HS-5 (cell line): Measurements from ENCODE around the gene DCAKD.

Source experiments
- DNase-seq: peaks from one replicate; pipeline ENCODE4 v3.0.0-alpha.2; 2012; ENCODE audit warnings: low read depth

Gene DCAKD, protein sequence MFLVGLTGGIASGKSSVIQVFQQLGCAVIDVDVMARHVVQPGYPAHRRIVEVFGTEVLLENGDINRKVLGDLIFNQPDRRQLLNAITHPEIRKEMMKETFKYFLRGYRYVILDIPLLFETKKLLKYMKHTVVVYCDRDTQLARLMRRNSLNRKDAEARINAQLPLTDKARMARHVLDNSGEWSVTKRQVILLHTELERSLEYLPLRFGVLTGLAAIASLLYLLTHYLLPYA

DNA sequence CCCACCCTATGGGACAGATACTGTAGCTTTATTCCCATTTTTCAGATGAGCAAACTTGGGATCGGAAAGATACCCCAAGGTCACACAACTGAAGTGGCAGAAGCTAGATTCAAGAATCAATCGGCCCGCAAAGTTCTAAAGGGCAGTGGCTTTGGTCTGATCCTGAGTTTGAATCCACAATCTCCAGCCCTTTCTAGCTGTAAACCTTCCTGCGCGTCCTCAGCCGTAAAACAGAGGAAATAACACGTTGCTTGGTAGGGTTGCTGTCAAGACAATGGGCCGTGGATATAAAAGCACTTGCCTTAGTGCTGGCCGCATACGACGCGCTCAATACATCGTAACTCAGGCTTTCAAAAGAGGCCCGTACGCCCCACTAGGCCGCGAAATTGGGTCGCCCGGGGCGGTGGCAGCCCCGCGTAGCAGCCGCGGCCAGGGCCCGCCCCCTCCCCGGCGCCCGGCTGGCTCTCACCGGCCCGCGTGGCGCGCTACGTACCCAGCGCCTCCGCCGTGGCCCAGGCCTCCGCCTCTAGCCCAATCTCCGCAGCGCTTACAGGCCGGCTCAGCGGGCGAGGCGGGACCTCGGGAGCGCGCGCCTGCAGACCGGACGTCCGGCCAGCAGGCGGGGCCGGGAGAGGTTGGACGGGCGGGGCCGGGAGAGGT, at the start of gene DCAKD:
Gene DCAKD, minus strand, starts transcription at position 573 of the 660 bp plus-strand sequence. CDS start 16,747 bp downstream, outside the sequence.
- DNase-seq = peak; percentile 54

DNA sequence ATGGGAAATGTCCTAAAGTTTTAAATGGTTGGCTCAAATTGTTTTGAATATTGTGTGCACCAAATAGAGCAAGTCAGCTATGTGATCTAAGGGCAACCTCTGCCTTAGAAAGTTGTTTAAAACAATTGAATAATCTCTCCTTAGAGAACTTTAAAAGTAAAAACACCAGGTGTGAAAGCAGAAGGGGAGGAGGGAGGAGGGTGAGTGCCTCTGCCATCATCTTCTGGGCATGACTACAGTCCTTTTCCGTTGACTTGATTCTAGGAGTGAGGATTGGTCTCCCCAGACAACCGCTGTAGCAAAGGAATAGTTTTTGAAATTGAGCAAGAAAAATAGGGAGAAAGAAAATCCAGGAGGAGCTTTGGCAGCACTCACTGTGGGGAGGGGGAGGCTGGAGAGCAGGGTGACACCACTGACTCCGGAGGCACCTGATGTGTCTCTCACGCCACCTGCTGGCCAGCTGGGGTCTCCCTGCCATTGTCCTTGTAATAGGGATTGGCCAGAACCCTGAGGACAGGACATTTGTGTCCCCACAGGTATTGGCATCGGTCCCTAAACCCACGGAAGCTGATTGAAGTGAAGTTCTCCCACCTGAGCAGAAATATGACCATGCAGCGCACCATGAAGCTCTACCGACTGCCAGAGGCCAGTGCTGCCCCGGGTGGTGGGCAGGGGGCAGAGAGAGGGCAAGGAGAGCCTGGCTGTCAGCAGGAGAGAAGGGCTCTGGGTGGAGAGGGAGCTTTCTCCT, 47.6 kb upstream of the DCAKD start:
- no peak for DNase-seq

DNA sequence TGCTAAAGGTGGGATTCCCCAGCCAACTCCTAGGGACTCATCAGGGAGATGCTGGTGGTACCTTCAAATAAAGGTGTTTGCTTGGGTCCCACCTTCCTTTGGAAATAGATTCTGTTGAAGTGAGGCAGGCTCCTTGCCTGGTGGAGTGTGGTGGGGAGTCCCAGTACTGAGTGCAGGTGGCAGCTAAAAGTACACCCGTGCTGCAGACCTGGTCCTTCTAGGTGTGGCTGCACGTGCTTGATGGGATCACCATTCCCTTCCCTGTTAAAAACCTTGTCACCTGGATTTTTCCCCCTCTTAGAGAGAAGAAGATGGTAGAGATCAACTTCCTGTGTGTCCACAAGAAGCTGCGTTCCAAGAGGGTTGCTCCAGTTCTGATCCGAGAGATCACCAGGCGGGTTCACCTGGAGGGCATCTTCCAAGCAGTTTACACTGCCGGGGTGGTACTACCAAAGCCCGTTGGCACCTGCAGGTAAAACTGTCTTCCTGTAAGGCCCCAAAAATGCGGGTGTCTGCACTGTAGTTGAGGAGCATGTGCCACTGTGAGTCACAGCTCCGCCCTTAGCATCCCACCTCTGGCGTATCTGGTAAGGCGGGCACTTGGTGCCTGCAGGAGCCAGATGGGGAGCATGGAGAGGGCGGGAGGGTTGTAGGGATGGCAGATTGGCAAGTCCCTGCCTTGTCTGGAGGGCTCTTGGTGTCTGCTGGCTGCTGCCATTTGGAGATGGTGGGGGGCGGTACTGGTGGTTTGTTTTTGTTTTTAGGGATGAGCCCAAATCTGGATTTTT, 46.8 kb upstream of the DCAKD start:
- DNase-seq = no peak

DNA sequence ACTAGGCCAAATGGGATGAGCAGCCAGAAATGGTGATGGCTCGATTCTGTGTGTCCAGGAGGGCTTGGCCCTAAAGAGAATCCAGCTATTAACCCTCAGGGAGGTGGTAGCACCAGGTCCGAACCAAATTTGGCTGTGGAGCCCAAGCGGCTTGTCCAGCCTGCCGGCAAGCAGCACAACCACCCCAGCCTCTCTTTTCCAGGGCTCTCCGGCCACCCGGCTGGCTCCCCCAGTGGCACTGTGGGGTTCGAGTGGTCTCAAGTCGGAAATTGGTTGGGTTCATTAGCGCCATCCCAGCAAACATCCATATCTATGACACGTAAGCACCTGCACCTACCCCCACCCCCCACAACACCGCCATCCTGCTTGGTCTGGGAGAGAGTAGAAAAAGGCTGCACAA, 45.5 kb upstream of the DCAKD start:
- DNase-seq = no peak

DNA sequence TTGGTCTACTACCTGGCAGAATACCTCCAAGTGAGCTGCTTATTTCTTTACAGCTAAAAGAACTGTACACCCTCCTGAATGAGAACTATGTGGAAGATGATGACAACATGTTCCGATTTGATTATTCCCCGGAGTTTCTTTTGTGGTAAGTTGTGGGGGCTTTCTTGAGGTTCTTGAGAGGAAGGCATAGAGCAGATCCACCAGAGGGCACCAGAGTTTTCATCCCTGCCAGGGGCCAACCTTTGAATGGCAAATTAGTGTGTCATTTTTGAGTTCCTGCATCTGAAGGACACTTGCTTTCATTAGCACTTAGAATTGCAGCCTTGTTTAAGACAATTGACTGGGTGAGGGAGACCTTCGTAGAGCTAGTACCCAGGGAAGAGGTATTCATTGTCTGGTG, 44.7 kb upstream of the DCAKD start:
- DNase-seq = no peak

DNA sequence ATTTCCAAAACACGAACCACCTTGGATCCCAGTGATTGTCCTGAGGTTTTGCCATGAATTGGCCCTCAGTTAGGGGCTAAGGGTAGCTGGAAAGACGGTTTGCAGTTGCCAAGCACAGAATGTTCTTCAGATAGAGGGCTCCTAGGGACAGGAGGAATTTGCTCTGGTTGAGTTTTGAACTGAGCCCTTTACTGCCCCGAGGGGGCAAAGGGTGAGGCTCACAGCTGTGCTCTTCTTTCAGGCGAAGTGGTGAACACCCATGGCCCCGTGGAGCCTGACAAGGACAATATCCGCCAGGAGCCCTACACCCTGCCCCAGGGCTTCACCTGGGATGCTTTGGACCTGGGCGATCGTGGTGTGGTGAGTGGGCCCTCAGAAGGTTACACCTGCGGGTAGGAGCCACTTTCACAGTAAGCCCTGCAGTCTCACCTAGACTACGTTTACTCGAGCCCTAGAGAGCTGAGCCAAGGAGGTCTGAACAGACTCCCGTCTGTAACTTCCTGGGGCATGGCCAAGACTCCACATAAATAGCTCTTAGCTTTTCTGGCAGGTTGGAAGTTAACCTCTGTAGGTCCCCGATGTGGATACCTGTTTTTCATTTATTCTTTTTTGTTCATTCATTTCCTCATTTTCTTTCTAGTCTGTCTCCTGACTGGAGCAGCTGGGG, 42.1 kb upstream of the DCAKD start:
- DNase-seq = no peak

DNA sequence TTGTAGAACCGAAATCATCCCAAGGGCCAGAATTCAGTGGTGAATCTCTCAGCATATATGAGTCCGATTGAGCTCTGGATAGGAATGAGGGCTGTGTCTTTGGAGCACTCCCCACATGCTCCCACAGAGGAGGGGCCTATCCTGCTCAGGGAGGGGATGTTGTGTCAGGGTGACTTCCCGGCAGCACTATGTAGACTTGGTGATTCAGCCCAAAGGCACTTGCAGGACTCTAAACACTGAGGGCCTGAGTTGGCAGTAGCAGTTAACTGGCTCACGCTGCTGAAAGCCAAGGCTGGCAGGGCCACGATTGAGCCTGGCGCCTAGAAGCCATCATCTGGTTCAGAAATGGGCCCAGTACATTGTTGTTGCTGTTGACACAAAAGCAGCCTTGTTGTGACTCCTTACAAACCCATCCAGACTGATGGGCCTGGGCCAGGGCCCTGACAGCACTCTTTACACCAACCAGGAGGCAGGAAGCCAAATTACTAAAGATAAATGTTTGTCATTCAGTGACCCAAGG, 41.5 kb upstream of the DCAKD start:
- peak; percentile 91 for DNase-seq

DNA sequence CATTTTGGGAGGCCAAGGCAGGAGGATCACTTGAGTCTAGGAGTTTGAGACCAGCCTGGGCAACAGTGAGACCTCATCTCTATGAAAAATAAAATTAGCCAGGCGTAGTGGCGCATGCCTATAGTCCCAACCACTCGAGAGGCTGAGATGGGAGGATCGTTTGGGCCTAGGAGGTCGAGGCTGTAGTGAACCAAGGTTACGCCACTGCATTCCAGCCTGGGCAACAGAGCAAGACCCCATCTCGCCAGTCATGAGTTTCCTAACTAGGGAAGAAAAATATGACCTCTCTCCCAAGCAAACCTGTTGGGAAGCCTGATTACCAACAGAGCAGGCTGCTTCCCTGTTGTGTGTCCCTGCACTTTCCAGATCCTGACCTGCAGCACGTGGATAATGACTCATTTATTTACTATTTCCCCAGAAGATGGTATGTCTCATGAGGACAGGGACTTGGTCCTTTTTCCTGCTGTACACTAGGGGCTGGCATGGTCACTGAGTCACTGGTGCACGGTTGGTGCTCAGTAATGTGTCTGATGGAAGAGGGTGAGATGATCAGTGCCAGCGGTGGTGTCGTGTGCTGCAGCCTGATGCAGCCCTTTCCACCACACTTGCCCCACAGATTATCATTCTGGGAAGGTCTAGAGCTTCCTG, 40.5 kb upstream of the DCAKD start:
- DNase-seq = no peak

DNA sequence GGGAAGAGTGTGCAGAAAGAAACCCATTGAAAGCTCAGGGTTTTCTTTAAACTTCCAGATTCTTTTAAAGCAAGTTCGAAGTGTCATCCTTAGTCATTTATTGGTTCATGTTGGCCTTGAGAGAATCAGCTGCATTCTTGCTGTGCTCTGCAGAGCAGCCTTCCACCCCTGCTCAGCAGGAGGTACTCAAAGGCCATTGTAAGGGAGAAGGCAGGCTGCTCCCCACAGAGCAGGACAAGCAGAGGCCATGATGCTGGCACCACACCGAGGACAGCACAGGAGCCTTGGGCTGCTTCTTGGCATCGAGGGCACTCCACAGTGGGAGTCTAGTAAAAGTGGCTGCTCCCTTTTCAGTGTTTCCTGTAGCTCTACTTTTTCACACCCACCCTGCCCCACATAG, 39.3 kb upstream of the DCAKD start:
- no peak for DNase-seq

DNA sequence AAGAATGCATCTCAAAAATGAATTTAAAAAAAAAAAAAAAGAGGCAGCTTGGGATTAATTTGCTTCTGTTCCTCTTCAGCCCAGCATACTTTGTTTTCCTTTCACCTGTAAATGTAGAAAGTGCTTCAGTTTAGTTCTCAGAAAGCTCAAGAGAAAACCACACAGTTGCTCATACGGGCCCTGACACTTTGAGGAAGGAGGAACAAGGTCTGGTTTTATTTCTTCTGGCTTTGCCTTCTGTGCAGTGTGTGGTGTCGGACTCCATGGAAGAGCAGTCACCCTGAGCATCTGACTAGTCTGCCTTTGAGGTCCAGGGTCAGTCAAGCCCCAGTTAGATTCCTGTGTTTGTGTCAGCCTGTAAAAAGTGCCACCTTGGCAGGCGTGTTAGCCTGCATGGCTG, 37.3 kb upstream of the DCAKD start:
- DNase-seq = no peak

DNA sequence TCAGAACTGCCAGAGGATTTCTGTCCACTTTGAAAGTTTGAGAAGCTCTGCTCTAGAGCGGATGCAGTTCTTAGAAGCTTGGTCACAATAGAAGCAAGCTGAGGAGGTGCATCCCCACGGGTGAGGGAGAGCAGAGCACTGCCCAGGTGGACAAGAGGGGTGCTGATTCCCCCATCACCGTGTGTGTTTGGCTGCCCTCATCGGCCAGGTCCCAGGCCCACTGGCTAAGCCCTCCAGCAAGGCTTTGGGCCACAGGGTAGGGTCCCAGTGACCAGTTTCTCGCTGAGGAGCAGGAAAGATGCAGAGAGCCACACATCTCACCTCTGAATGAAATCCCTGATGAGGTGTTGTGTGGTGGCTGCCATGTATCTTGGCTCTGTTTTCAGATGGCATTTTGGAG, 36.5 kb upstream of the DCAKD start:
- DNase-seq = no peak

DNA sequence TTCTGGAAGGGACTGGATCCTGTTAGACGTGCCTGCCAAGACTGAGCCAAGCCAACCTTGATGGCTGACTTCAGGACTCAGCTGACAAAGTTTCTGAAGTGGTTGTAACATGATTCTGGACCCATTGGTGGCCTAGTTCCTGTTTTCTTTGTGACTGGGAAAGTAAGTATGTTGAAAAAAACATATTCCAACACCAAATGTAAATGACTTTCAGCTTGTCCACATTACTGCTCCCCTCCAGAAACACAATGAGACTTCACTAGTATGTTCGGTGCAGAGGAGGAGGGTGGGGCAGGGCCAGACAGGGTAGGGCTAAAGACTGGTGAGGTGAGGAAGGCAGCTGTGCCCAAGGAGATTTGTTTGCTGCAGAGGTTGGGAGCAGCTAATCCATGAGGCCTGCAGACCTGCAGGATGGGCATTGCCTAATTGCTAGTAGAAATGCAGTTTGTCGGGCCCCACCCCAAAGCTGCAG, 36.1 kb upstream of the DCAKD start:
- DNase-seq = no peak

DNA sequence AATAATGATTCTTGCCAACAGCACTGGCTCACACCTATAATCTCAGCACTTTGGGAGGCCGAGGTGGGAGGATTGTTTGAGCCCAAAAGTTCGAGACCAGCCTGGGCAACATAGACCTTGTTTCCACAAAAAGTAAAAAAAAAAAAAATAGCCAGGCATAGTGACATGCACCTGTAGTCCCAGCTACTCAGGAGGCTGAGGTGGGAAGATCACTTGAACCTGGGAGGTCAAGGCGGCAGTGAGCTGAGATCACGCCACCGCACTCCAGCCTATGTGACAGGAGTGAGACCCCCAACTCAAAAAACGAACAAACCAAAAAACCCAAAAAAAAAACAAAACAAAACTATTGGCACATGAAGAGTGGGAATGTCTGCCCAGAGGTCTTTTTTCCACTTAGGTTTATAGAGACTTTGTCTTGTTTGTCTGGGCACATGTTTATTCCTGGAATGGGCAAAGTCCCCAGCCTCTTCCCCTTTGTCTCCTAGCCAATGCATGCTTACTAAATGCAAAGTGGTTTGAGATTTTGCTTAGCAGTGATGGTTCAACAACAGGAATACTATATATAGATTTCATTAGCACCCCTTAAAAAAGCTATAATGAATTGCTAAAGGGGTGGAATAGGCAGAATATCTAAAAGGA, 35.6 kb upstream of the DCAKD start:
- no peak for DNase-seq

DNA sequence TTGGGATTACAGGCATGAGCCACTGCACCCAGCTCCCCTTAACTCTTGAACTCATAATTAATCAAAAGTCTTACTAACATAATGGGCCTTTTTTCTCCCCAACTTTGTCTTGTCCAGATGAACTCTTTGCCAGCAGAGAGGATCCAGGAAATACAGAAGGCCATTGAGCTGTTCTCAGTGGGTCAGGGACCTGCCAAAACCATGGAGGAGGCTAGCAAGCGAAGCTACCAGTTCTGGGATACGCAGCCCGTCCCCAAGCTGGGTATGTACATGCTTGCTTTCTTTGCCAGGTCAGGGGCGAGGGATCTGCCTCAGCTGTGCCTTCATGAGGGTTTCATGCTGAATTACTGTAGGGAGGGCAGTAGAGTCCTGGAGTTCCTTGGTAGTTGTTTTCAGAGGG, 35.0 kb upstream of the DCAKD start:
- no peak for DNase-seq

DNA sequence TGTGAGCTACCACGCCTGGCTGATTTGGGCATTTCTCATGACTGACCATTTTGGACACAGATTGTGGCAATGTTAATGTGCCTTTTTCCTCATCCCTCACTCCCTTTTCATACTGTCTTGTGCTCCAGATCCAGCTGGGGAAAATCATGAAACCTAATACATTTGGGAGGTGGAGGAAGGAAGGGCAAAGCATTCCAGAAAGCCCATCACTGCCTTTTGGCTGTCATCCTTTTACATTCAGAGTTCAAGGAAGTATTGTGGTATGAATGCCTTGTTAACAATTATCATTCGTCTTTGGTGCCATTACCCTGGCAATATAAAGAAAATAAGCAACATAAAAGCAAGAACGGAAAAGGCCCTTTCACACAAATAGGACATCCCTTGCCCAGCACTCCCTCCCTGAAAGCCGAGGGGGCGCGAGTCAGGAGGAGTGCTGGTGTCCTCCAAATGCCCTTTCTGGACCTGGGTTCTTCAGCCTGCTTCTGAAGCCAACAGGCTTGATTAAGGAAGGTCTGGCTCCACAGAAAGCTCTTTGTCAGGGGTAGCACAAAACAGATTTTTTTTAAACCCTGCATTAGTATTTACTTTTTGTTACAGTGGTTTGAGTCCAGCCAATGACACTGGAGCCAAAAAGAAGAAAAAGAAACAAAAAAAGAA, 29.7 kb upstream of the DCAKD start:
- no peak for DNase-seq

DNA sequence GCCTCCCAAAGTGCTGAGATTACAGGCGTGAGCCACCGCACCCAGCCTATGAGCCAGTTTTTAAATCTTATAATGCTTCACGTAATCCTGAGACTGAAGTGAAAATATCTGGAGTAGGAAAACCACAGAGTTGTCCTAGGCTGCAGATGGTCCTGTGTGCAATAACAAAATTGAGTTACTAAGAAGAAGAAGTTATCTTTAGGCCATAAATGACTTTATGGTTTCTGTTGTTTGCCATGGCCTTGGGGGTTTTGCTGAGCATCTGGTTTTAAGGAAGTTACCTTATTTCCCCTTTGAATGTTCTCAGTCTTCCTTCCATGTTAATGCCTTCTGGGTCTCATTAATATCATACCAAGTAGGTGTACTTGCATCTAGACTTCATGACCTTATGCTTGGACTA, 26.2 kb upstream of the DCAKD start:
- DNase-seq = no peak

DNA sequence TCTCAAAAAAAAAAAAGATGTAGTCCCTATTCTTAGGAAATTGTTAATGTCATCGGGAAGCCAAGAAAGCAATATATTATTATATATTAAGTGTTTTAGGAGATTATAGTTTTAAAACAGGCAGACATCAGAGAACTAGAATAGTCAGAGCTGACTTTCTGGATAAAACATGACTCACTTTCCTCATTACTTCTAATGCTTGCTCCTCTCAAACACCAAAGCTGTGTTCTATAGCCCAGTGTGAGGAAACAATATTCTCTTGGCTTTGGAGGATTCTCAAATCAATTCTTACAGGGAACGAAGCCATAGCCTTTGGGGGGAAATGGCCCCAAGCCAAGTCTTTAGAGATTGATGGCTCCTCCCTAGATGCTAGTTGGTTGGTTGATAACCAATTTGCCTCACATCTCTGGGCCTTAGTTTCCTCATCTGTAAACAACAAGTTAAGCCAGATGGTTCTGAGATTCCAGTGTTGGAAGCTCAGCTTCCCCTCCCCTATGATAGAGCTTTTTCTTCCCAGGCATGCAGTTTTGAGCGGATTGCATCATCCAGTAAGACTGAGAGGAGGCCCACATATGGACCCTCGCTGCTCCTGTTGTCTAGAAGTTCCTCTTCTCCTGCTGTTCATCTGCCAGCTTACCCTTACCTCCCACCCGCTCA, 22.1 kb upstream of the DCAKD start:
- DNase-seq = no peak

DNA sequence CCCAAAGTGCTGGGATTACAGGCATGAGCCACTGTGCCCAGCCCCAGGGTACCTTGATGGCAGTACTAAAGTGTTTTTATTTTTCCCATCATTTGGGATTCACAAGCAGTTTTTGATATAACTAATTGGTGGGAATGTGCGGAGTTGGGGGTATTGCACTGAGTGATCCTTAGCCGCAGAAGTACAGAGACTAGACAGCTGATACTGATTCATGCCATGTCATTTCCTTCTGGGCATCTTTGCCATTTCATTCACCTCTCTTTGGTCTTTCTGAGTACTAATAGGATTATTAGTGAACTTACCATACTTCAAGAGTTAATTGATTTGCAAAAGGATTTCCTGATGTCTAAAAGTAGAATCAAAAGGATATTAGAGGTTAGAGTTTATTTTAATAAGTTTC, 19.4 kb upstream of the DCAKD start:
- DNase-seq = no peak

DNA sequence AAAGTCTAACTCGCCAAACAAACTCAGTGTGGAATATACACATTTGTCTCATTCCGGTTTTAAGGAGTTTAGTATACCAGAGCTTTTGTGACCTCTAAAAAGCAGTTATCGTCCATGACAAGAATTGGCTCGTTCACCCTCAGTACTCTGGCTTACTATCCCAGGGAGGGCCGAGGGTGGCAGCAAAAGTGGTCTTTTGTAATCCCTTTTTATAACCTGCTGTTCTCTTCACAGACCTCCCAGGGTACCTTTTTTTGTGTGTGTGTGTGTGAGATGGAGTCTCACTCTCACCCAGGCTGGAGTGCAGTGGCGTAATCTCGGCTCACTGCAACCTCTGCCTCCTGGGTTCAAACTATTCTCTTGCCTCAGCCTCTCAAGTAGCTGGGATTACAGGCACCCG, 18.6 kb upstream of the DCAKD start:
- no peak for DNase-seq

DNA sequence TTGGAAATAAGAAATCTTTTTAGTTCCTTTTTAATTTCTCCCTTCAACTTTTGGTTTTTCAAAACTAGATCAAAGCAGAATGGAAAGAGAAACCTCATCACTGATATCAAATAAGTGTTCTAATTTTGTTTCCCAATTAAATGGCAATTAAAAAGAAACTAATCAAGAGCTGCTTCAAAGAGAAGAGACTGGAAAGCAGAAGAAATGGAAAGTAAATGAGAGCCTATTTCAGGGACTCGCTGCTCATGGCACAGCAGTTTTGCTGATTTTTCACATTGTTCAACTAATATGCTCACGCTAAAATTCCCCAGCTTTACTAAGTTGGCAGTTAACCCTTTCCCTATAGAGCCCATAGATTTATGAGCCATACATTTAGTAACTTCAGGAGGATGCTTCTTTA, 16.2 kb upstream of the DCAKD start:
- DNase-seq = no peak
